Caki2 (cell line): Measurements from ENCODE around the gene SRL. TPM values are rescaled to one million over a fixed set of nuclear protein-coding genes. Genes with fewer than 3 reads are reported as not detected.
A peak's percentile ranks its signal among the peaks of the same experiment; 100 is the strongest.
"Not testable (repeated sequence)": the region's sequence is repeated elsewhere in the genome, so short reads cannot be mapped to it uniquely, and the experiment has no call there.

ENCODE experiments used
- DNase-seq: peaks from one replicate; pipeline ENCODE4 v3.0.0-alpha.2; 2015; ENCODE audit warnings: low read depth
- in situ Hi-C: cut with HindIII; loops from 2 replicates; pipeline ENCODE4 v1.10.0; 2016; ENCODE audit warnings: low sequenced_read_pairs, low pct_unique_long_range_greater_than_20kb, mixed read lengths
- total RNA-seq: library from RNA; depleted of rRNA; stranded (reverse); fragments of >200 nt; shearing (Covaris generic); gene quantifications from 2 replicates; pipeline ENCODE4 v1.2.3, GENCODE V29; 2014; ENCODE audit warnings: low replicate concordance

Gene SRL
- total RNA-seq, 1 experiment from 2014 or later: not detected

- in situ Hi-C loops, DNase-seq: not testable (repeated sequence)
Observed at GRCh38 chr16:4211445-4212210, 30.3 kb downstream of the SRL start.

- DNase-seq: no peak
- in situ Hi-C loops: no loop called here
Observed at GRCh38 chr16:4209666-4210065, 32.2 kb downstream of the SRL start.

- DNase-seq: no peak
- in situ Hi-C loops: no loop called here
Observed at GRCh38 chr16:4208341-4208751, 33.5 kb downstream of the SRL start.

- DNase-seq: no peak
- in situ Hi-C loops: no loop called here
Observed at GRCh38 chr16:4207683-4208340, 34.1 kb downstream of the SRL start.

GRCh38 chr16:4207229-4207628 lies 34.7 kb downstream of the SRL start:
- no peak for DNase-seq
- in situ Hi-C loops: no loop called here

GRCh38 chr16:4206680-4207079 lies 35.2 kb downstream of the SRL start:
- in situ Hi-C loops: no loop called here
- DNase-seq: no peak

GRCh38 chr16:4205971-4206370 lies 35.9 kb downstream of the SRL start:
- in situ Hi-C loops: no loop called here
- no peak for DNase-seq

GRCh38 chr16:4204521-4204920 lies 37.4 kb downstream of the SRL start:
- in situ Hi-C loops: no loop called here
- DNase-seq: no peak

GRCh38 chr16:4203748-4204147 lies 38.1 kb downstream of the SRL start:
- in situ Hi-C loops: no loop called here

GRCh38 chr16:4202615-4203345 lies 39.1 kb downstream of the SRL start:
- in situ Hi-C loops: no loop called here
- no peak for DNase-seq

More at GRCh38 chr16:4203748-4204147, 38.1 kb downstream of the SRL start:
- no peak for DNase-seq

- no peak for DNase-seq
- in situ Hi-C loops: no loop called here
Observed at GRCh38 chr16:4200781-4201137, 41.1 kb downstream of the SRL start.

- in situ Hi-C loops: no loop called here
Observed at GRCh38 chr16:4200000-4200780, 41.7 kb downstream of the SRL start.

GRCh38 chr16:4198816-4199215 lies 43.1 kb downstream of the SRL start:
- in situ Hi-C loops: no loop called here
- no peak for DNase-seq

More at GRCh38 chr16:4200000-4200780, 41.7 kb downstream of the SRL start:
- DNase-seq: peak; percentile 68

- in situ Hi-C loops: no loop called here
- no peak for DNase-seq
Observed at GRCh38 chr16:4194661-4195060, 47.2 kb downstream of the SRL start.

GRCh38 chr16:4193920-4194319 lies 48.0 kb downstream of the SRL start:
- in situ Hi-C loops: no loop called here
- DNase-seq: no peak

GRCh38 chr16:4192206-4192605 lies 49.7 kb downstream of the SRL start:
- DNase-seq: no peak
- in situ Hi-C loops: no loop called here

- DNase-seq: no peak
- in situ Hi-C loops: no loop called here
Observed at GRCh38 chr16:4190712-4191333, 51.1 kb downstream of the SRL start.

GRCh38 chr16:4190086-4190485 lies 51.8 kb downstream of the SRL start:
- in situ Hi-C loops: no loop called here
- DNase-seq: no peak
